HAP-1 (cell line): Measurements from ENCODE around the gene CCDC188.
"Not testable (repeated sequence)": the region's sequence is repeated elsewhere in the genome, so short reads cannot be mapped to it uniquely, and the experiment has no call there.

Experiments used
- DNase-seq, 2 experiments: peaks; one replicate each; pipeline ENCODE4 v3.0.0-alpha.2; 2016 to 2020; ENCODE audit warnings: low spot score in 2 of 2
- H3K27me3 ChIP-seq: fragments of 250-450 bp; sonication (Bioruptor Pico); 2 replicates; pipeline ENCODE4 v1.5.1; 2020; ENCODE audit warnings: low read depth, mild to moderate bottlenecking, moderate library complexity
- H3K36me3 ChIP-seq: fragments of 250-450 bp; sonication (Bioruptor Pico); replicated peaks from 2 replicates; pipeline ENCODE4 v1.5.1; 2020; ENCODE audit warnings: mild to moderate bottlenecking
- H3K4me1 ChIP-seq: fragments of 250-450 bp; sonication (Bioruptor Pico); 2 replicates; pipeline ENCODE4 v1.5.1; 2020; ENCODE audit warnings: mild to moderate bottlenecking
- H3K4me3 ChIP-seq: fragments of 250-450 bp; sonication (Bioruptor Pico); 2 replicates; pipeline ENCODE4 v1.5.1; 2020; ENCODE audit warnings: mild to moderate bottlenecking, moderate library complexity
- H3K9me3 ChIP-seq: fragments of 250-450 bp; sonication (Bioruptor Pico); 2 replicates; pipeline ENCODE4 v1.5.1; 2020; ENCODE audit warnings: mild to moderate bottlenecking, moderate library complexity
- in situ Hi-C: fragments of 300-500 bp; cut with MboI; formaldehyde crosslinking; loops from 3 replicates; pipeline ENCODE4 v1.14.3; 2020; ENCODE audit warnings: low sequenced_read_pairs, inconsistent platforms, mixed read lengths

Gene CCDC188

DNA sequence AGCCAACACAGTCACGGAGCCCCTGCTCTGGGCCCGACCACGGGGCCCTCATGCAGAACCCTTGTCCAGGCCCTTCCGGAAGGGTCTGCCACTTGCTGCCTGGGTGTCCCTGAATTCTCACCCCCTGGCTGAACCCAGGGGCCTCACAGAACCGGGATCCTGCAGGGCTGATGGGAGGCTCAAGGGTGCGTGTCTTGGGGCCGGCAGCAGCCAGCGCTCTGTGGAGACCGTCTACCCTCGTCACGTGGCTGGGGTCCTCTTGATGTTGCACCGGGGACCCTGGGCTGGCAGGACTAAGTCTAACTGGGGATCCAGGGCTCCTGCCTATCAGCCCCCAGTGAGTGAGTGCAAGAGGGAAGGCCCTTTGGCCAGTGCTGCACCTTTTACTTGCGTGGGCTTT is 19.3 kb upstream of the CCDC188 start:
- H3K27me3 ChIP-seq, result no peaks in the 10 kb centered on the region
- H3K4me3 ChIP-seq, result no peak overlapping the region
- in situ Hi-C loops, result no loop called here
- H3K9me3 ChIP-seq, result no peaks in the 10 kb centered on the region
- no peak for DNase-seq
- H3K36me3 ChIP-seq, result no peaks in the 10 kb centered on the region
- H3K4me1 ChIP-seq, result no peaks in the 10 kb centered on the region

DNA sequence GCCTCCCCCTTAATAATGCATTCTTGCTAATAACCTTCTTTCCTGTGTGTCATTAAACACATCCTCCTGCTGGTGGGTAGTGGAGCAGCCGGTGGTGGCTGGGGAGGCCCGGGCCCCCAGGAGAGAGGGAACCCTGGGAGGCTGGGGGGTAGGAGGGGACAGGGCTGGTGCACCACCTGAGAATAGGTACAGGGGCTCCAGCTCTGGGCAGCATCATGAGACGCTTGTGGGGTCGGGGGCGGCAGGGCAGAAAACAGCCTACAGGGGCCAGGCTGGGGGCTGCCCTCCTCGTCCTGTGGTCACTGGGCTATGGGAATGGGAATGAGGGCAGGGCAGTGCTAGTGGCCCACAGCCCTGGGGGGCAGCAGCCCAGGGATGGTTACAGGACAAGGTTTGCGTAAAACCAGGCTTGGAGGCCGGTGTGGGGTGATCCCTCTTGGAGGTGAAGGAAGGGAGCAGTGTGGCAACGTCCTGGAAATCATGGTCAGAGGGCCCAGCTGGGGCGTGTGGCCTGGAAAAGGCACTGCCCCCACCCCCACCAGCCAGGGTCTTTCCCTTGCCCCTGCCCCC is 18.5 kb upstream of the CCDC188 start:
- H3K4me1 ChIP-seq, result no peaks in the 10 kb centered on the region
- DNase-seq, result no peak
- no peaks in the 10 kb centered on the region for H3K27me3 ChIP-seq
- H3K36me3 ChIP-seq, result no peaks in the 10 kb centered on the region
- H3K9me3 ChIP-seq, result no peaks in the 10 kb centered on the region
- no peak overlapping the region for H3K4me3 ChIP-seq
- in situ Hi-C loops, result no loop called here

DNA sequence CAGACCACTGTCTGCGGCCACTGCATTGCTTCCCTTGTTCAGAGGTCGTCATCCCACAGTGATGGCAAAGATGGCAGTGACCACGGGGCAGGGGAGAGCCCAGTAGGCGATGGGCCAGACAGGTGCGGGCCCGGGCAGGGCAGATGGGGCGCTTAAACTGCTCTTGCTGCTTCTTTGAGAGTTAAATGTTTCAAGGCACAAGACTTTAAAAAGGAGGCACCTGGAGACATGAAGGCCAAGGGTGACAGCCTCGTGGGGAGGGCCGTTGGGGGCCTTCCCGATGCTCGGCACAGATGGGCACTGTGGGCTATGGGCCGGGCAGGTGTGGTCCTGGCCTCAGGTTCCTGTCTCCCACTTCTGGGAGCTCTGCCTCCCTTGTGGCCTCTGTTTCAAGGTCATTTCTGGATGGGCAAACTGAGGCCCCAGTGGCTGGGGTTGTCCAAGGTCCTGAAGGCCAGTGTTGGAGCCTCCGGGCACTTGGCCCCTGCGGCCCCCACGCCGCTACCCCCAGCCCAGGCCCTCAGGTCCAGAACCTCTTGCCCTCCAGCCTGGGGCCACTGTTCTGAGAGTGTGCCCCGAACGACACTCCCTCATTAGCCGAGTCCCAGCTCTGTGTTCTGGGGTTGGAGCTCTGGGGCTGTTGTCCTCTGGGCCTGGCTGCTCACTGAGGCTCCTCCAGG is 16.9 kb upstream of the CCDC188 start:
- H3K36me3 ChIP-seq, result no peaks in the 10 kb centered on the region
- in situ Hi-C loops, result no loop called here
- H3K9me3 ChIP-seq, result no peaks in the 10 kb centered on the region
- DNase-seq, result no peak
- no peak overlapping the region for H3K4me3 ChIP-seq
- no peaks in the 10 kb centered on the region for H3K27me3 ChIP-seq
- H3K4me1 ChIP-seq, result no peaks in the 10 kb centered on the region

DNA sequence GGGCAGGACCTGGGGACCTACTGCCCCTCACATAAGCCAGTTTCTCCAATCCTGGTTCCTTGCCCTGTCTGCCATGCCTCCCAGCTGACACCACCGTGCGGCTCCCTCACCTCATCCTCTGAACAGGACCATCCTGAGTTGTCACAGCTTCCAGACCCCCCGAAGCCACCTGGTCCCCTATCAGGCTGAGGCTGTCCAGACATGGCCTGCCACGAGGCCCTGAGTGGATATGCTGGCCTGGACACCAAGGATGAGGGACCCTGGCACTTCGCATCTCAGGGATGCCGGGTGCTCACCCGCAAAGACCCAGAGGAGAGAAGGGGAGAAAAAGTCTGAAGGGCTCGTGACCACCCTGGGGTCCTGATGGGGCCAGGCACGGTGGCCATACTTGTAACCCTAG is 15.8 kb upstream of the CCDC188 start:
- no peak for DNase-seq
- in situ Hi-C loops, result no loop called here
- no peaks in the 10 kb centered on the region for H3K9me3 ChIP-seq
- H3K4me1 ChIP-seq, result no peaks in the 10 kb centered on the region
- H3K36me3 ChIP-seq, result no peaks in the 10 kb centered on the region
- H3K27me3 ChIP-seq, result no peaks in the 10 kb centered on the region
- H3K4me3 ChIP-seq, result no peak overlapping the region

DNA sequence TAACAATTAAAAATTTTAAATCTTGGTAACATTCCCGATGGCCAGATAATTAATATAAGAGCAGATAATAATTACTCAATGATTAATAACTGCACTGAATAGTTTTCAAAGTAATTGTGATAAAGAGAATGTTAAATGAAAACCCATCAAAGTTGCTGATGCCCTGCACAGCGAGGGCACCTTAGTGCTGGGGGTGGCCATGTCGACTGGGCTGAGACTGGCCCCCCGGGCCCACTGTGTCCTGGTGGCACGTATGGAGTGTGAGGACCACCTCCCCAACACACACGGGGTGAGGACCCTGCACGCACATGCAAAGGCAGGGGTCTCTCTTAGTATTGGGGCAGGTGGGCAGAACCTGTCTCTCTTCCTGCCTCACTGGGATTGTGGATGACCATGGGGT is 15.1 kb upstream of the CCDC188 start:
- H3K36me3 ChIP-seq, result no peaks in the 10 kb centered on the region
- DNase-seq, result no peak
- H3K4me3 ChIP-seq, result no peak overlapping the region
- H3K9me3 ChIP-seq, result no peaks in the 10 kb centered on the region
- H3K27me3 ChIP-seq, result no peaks in the 10 kb centered on the region
- in situ Hi-C loops, result no loop called here
- H3K4me1 ChIP-seq, result no peaks in the 10 kb centered on the region

DNA sequence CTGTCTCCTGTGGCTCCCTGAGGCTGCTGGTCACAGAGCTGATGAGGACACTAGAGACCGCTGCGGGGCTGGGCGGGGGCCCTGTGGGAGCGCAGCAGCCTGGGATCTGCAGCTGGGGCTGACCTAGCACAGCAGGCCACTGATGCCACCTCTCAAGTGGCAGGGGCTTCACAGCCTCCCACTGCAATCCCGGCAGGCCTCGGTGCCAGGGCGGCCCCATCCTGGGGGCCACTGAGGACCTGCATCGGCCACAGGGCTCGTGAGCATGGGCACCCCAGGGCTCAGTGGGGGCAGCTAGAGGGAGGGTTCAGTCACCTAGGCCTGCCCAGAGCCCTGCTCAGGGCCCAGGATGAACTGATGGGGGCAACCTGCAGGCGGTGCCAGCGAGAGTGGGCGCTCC is 14.6 kb upstream of the CCDC188 start:
- H3K4me1 ChIP-seq, result no peaks in the 10 kb centered on the region
- H3K36me3 ChIP-seq, result no peaks in the 10 kb centered on the region
- no peaks in the 10 kb centered on the region for H3K27me3 ChIP-seq
- no peak for DNase-seq
- H3K4me3 ChIP-seq, result no peak overlapping the region
- no peaks in the 10 kb centered on the region for H3K9me3 ChIP-seq
- in situ Hi-C loops, result no loop called here

DNA sequence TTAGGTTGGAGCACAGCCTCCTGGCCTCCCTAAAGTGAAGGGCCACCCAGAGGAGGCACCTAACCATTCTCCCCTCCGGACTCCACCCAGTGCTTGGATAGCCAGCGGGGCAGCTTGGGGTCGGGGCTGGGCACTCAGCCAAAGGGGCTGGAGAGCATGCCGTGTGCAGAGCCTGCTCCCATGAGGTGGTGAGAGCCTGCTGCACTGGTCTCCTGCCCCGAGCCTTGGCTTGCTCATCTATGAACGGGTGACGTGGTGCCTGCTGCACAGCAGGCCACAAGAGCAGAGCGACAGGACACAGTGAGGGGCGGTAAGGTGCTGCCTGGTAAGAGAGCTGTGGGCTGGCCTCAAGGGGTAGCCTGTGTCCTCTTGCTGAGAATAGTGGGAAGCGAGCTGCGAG is 14.0 kb upstream of the CCDC188 start:
- Histone ChIP-seq H3K4me3 (no peak overlapping the region), H3K9me3 (no peaks in the 10 kb centered on the region), H3K36me3 (no peaks in the 10 kb centered on the region), H3K27me3 (no peaks in the 10 kb centered on the region), H3K4me1 (no peaks in the 10 kb centered on the region)
- in situ Hi-C loops, result no loop called here
- DNase-seq, result no peak

DNA sequence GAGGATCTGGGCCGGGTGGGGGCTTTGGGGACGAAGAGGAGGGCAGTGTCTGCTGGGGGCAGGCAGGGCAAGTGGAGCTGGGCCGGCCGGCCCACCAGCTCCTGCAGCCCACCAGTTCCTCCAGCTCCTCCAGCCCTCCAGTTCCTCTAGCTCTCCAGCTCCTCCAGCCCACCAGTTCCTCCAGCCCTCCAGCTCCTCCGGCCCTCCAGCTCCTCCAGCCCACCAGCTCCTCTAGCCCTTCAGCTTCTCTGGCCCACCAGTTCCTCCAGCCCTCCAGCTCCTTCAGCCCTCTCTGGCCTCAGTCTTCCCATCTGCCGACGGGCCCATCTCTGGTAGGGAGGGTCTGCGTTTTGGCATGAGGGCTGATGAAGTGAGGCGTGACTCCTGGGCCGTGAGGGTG is 9.2 kb upstream of the CCDC188 start:
- Histone ChIP-seq H3K4me1 (no peaks in the 10 kb centered on the region), H3K9me3 (no peaks in the 10 kb centered on the region), H3K4me3 (no peak overlapping the region), H3K27me3 (0 out of 2 replicates have a peak, but pooled peaks cover 2% of the 10 kb centered on the region), H3K36me3 (no peaks in the 10 kb centered on the region)
- in situ Hi-C loops, result no loop called here
- no peak for DNase-seq

DNA sequence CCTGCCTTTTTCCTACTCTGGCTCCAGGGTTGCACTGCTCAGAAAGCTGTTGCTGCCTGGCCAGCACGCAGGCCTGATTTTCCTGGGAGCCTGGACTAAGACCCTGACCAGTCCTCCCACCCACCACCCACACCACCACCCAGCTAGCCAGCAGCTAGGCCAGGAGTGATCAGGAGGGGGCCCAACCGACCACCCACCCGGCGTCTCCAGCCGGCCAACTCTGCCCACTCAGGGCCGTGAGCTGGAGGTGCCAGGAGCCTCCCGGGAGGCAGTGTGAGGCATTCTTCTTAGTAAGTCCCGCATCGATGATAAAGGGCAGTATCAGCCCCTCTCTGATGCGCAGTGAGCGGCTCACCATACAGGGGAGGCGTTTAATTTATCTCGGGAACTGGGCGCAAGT is 8.7 kb upstream of the CCDC188 start:
- in situ Hi-C loops, result loop anchor here (5.0 to 10.0 kb wide), 2 partner anchors 133 to 295 kb away; no protein-coding TSS in a partner anchor
- H3K4me1 ChIP-seq, result not testable (repeated sequence)

DNA sequence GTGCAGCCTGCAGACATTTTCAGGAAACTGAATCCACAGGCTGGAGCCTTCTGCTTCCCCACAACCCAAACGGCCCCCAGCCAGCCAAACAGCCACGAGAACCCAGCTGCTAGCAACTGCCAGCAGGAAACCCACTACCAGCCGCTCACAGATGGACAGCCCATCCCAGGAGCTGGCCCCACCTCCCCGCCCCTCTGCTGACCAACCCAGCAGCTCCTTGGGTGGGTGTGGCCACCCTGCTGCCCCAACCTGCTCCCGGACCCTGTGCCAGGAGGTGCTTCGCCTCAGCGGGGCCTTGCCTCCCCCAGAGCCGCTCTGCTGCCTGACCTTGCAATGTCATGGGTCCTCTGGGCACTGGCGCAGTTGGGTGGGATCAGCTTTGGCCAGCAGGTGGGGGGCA is 8.2 kb upstream of the CCDC188 start:
- no peaks in the 10 kb centered on the region for H3K4me1 ChIP-seq
- H3K9me3 ChIP-seq, result no peaks in the 10 kb centered on the region
- peak in 1 of 2 experiments; percentile 45 for DNase-seq
- H3K27me3 ChIP-seq, result 0 out of 2 replicates have a peak, but pooled peaks cover 2% of the 10 kb centered on the region
- H3K36me3 ChIP-seq, result no peaks in the 10 kb centered on the region
- in situ Hi-C loops, result loop anchor here (5.0 to 10.0 kb wide), 2 partner anchors 133 to 296 kb away; no protein-coding TSS in a partner anchor
- no peak overlapping the region for H3K4me3 ChIP-seq

More for the DNA sequence above, 8.7 kb upstream of the CCDC188 start:
- not testable (repeated sequence) for H3K36me3 ChIP-seq, H3K27me3 ChIP-seq, H3K9me3 ChIP-seq, DNase-seq, H3K4me3 ChIP-seq

DNA sequence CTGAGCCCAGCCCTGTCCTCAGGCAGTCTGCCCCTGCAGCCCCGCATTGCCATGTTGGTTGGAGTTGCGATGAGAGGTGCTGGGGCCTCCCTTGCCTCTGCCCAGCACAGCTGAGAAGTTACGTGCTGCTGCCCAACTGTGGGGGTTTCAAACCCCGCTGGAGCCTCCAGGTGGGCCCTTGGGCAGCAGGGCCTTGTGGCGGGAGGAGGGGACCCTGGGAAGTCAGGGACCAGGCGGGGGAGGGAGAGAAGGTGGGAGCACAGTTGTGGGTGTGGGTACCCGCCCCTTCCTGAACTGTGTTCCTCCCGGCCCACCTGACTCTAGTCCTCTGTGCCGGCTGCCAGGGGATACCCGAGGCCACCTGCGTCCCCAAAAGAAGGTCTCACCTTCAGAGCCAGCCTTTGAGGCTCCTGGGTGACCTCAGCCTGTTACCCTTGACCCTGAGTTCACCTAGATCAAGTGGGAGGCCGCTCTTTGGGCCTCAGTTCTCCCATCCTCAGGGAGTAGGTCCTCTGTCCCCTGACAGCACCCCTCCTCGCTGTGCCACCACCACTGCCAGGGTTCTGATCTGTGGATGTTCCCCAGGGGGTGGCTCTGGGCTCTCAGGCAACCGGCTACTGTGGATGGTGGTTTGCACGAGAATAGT is 7.7 kb upstream of the CCDC188 start:
- Histone ChIP-seq H3K36me3 (no peaks in the 10 kb centered on the region), H3K27me3 (0 out of 2 replicates have a peak, but pooled peaks cover 2% of the 10 kb centered on the region), H3K4me1 (no peaks in the 10 kb centered on the region), H3K9me3 (no peaks in the 10 kb centered on the region), H3K4me3 (no peak overlapping the region)
- in situ Hi-C loops, result loop anchor here (5.0 to 10.0 kb wide), 2 partner anchors 134 to 296 kb away; no protein-coding TSS in a partner anchor
- DNase-seq, result no peak

DNA sequence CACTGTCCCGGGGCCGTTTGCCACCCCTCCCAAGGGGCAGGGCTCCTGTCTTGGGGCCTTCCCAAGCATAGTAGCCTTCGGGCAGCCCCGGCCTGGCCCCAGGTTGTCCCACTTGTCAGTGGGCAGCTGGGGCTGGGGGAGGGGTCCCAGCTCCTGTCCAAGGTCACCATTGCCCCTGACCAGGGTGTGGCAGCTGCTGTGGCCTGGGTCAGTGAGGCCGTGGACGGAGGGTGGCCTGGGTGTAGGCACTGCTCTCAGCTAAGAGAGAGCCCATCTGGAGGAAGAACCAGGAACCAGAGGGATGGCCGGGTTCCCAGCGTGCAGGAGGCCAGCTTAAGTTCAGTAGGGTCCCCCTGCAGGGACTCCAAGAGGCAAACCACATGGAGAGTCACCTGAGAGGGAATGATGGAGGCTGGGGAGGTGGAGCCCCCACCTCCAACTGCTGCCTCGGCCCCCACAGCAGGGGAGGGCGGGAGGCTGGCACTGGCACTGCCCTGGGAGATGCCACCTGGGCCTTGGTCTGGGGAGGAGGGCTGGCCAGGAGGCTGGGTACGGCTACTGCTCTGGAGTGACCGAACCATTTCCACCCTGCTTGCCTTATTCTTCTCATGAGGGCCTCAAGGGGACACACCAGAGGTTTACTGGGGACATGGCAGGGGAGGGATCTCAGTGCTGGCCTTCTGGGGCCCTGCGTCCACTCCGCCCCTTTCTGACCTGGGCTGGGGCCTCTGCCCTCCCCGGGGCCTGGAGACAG is 6.8 kb upstream of the CCDC188 start:
- in situ Hi-C loops, result loop anchor here (5.0 to 10.0 kb wide), 2 partner anchors 135 to 297 kb away; no protein-coding TSS in a partner anchor
- Histone ChIP-seq H3K27me3 (0 out of 2 replicates have a peak, but pooled peaks cover 2% of the 10 kb centered on the region), H3K4me1 (no peaks in the 10 kb centered on the region), H3K9me3 (no peaks in the 10 kb centered on the region), H3K4me3 (no peak overlapping the region), H3K36me3 (no peaks in the 10 kb centered on the region)
- DNase-seq, result no peak

DNA sequence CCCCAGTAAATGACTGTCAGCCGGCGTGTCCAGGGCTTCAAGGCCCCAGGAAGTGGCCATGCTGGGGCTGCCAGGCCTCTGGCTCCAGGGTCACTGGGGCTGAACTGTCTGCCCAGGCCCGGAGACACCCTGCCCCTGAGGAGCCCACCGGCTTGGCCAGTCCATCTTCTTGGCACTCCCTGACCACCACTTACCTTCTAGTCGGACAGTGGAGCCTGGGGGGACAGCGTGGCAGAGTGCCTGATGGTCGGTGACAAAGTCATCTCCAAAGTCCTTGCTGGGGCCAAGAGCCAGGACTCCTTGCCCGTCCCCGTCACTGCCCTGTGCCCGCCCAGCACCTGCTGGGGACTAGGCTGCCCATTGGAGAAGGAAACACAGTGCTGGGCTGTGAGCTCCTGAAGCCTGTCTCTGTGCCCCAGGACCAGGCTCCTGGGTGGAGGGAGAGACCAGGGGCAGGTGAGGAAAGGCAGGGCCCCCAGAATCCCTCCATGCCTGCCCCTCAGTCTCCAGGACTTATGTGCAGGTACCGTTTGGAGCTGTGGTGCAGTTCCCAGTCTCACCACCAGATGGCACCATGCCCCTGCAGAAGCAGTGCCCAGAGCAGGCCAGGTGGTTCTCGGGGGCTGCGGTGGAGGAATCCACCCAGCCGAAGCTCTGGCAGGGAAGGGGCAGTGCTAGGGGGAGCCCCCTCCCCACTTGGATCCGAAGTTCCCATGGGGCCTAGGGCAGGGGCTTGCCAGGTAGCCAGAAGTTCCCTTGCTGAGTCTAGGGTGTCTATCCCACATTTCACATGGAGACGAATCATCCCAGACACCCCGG is 6.0 kb upstream of the CCDC188 start:
- H3K9me3 ChIP-seq, result no peaks in the 10 kb centered on the region
- H3K4me1 ChIP-seq, result no peaks in the 10 kb centered on the region
- H3K4me3 ChIP-seq, result no peak overlapping the region
- in situ Hi-C loops, result loop anchor here (5.0 to 10.0 kb wide), 2 partner anchors 135 to 298 kb away; no protein-coding TSS in a partner anchor
- H3K27me3 ChIP-seq, result 0 out of 2 replicates have a peak, but pooled peaks cover 2% of the 10 kb centered on the region
- H3K36me3 ChIP-seq, result no peaks in the 10 kb centered on the region
- peak; percentile 38 to 93 for DNase-seq
